Activated naive CD4-positive, alpha-beta T cell treated with anti-CD3 and anti-CD28 coated beads for 36 hours (primary cell): ENCODE measurements around the gene AP1M1. TPM values are rescaled to one million over a fixed set of nuclear protein-coding genes. Genes with fewer than 3 reads are reported as not detected.
"Not testable (repeated sequence)": the region's sequence is repeated elsewhere in the genome, so short reads cannot be mapped to it uniquely, and the experiment has no call there.

Source experiments
- CTCF ChIA-PET: fragments of 350-600 bp; sonication (Branson Sonifier 250); formaldehyde crosslinking; loops from one replicate; lab custom pipeline; 2021; ENCODE audit warnings: antibody characterized with exemption; lab: Charles Lee
- DNase-seq: peaks from one replicate; pipeline ENCODE4 v3.0.0-alpha.2; 2020
- H3K27ac Mint-ChIP-seq: one replicate; pipeline ENCODE4 v1.8.0; 2021; ENCODE audit warnings: mild to moderate bottlenecking, mixed read lengths
- H3K27me3 Mint-ChIP-seq: one replicate; pipeline ENCODE4 v1.8.0; 2021; ENCODE audit warnings: low read depth, mixed read lengths
- H3K36me3 Mint-ChIP-seq: one replicate; pipeline ENCODE4 v1.8.0; 2021; ENCODE audit warnings: low read depth, mixed read lengths
- H3K4me1 Mint-ChIP-seq: one replicate; pipeline ENCODE4 v1.8.0; 2021; ENCODE audit warnings: low read depth, mixed read lengths
- H3K4me3 Mint-ChIP-seq: one replicate; pipeline ENCODE4 v1.8.0; 2021; ENCODE audit warnings: mild to moderate bottlenecking, moderate library complexity, mixed read lengths
- H3K9me3 Mint-ChIP-seq: one replicate; pipeline ENCODE4 v1.8.0; 2021; ENCODE audit warnings: mixed read lengths
- intact Hi-C: fragments of 100-400 bp; cut with micrococcal nuclease; formaldehyde crosslinking; loops from one replicate; pipeline ENCODE4 v1.15.1; 2023
- total RNA-seq, 2 experiments: library from RNA; stranded (reverse); gene quantifications; one replicate each; pipeline ENCODE4 v1.2.3, GENCODE V29; 2021

Gene AP1M1
- total RNA-seq, 2 experiments from 2014 or later: 113 to 123 TPM

DNA sequence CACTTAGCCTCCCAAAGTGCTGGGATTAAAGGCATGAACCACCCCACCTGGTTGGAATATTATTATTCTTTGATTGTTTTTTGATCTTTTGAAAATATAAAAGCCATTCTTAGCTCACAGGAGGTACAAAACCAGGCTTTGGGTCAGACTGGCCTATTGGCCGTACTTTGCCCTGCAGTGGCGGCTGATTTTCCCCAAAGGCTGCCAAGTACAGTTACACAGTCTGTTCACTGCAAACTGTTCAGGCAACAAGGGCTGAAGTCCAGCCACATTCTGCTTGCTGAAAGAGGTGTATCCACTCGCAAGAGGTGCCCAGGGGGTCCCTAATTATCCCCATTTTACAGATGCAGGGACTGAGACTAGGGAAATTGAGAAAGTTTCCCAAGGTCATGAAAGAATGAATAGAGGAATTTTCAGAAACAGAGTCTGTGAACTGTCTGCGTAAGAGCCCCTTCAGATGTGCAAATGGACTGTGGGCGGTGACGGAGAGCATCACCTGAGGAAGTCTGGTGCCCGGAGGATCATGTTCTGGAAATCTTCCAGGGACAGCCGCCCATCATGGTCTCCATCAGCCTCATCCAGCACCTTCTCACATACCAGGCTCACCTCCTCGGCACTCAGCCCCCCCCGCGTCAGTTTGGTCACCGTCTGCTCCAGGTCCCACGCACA lies 33.4 kb upstream of the AP1M1 start:
- Mint-ChIP-seq H3K27me3 (no peaks in the 10 kb centered on the region), H3K9me3 (no peaks in the 10 kb centered on the region), H3K4me3 (no peak overlapping the region), H3K36me3 (no peaks in the 10 kb centered on the region), H3K4me1 (peaks cover 21% of the 10 kb centered on the region), H3K27ac (no peak overlapping the region)
- intact Hi-C loops: no loop called here
- CTCF ChIA-PET: interaction anchor here (1.1 kb wide), 1 partner anchor 123 kb away, joined by 5 read pairs; no protein-coding TSS in a partner anchor
- no peak for DNase-seq

DNA sequence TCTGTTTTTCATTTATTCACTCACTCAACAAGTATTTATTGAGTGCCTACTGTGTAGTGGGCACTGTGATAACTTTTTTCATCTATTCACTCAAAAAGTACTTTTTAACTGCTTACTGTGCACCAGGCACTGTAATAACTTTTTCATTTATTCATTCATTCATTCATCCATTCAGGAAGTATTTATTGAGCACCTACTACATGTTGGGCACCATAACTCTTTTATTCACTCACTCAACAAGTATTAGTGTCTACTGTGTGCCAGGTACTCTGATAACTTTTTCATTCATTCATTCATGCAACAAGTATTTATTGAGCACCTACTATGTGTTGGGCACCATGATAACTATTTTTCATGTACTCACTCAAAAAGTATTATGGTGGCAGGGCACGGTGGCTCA lies 31.3 kb upstream of the AP1M1 start:
- Mint-ChIP-seq H3K4me3 (no peak overlapping the region), H3K9me3 (no peaks in the 10 kb centered on the region), H3K27ac (no peak overlapping the region), H3K36me3 (no peaks in the 10 kb centered on the region), H3K4me1 (peaks cover 9% of the 10 kb centered on the region), H3K27me3 (no peaks in the 10 kb centered on the region)
- intact Hi-C loops: no loop called here
- CTCF ChIA-PET: no interaction called here
- no peak for DNase-seq

DNA sequence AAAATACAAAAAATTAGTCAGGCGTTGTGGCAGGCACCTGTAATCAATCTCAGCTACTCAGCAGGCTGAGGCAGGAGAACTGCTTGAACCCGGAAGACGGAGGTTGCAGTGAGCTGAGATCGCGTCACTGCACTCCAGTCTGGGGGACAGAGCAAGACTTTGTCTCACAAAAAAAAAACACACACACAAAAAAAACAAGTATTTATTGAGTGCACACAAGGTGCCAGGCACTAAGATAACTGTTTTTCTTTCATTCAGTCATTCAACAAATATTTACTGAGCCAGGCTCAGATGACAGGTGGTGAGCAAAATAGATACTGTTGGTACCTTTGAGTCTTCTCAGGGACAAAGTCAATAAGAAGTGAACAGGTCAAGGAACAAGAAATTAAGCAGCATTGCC lies 30.7 kb upstream of the AP1M1 start:
- DNase-seq: no peak

DNA sequence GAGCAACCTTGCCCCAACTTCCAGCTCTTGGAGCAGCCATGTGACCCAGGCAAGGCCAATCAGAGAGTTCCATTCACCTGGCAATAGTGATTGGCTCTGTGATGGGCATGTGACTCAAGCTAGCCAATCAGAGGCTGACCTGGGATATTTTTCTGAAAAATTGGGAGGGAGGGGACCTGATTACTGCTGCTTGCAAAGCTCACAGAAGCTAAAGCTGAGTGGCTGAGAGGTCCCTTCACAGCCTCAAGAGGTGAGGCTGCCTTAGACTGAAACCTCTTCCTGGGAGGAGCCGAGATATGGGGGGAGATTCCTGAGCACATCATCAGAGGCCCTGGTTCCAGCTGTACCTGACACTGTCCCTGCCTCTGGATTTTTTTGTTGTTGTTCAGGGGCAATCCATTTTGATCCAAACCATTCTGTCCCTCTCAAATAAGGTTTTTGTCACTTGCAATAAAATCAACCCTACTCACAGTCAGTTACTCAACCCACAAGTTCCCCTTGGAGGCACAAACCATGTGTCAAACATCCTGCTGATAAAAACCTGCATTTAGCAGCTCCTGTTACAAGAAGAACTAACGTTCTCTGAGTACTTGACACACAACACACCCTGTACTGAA lies 29.1 kb upstream of the AP1M1 start:
- no peaks in the 10 kb centered on the region for H3K9me3 Mint-ChIP-seq
- no peak overlapping the region for H3K4me3 Mint-ChIP-seq
- DNase-seq: no peak
- H3K4me1 Mint-ChIP-seq: peaks cover 4% of the 10 kb centered on the region
- CTCF ChIA-PET: interaction anchor here (0.9 to 1.1 kb wide), 2 partner anchors 9 to 127 kb away, joined by 3 to 5 read pairs; no protein-coding TSS in a partner anchor
- no peaks in the 10 kb centered on the region for H3K36me3 Mint-ChIP-seq
- H3K27me3 Mint-ChIP-seq: no peaks in the 10 kb centered on the region
- H3K27ac Mint-ChIP-seq: no peak overlapping the region
- intact Hi-C loops: no loop called here

More for the DNA sequence above, 30.7 kb upstream of the AP1M1 start:
- Mint-ChIP-seq H3K4me1 (peaks cover 4% of the 10 kb centered on the region), H3K27me3 (no peaks in the 10 kb centered on the region), H3K4me3 (no peak overlapping the region), H3K27ac (no peak overlapping the region), H3K9me3 (no peaks in the 10 kb centered on the region), H3K36me3 (no peaks in the 10 kb centered on the region)
- CTCF ChIA-PET: no interaction called here
- intact Hi-C loops: no loop called here

DNA sequence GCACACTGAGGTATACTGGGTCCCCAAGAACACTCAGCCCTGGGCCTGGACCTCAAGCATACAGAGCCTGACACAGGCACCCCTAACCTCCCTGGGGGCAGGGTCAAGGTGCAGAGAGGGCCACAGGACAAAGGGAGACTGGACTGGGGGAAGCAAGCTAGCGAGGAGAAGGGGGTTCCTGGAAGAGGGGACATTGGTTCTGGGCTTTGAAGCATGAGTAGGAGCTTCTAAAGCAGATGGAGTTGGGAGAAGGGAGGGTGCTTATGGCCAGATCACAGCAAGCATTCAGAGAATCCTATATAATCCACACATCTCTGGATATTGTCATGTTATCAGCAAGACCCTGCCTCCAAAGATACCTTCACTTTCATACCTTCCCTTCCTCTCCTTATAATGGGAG lies 27.6 kb upstream of the AP1M1 start:
- Mint-ChIP-seq H3K27me3 (no peaks in the 10 kb centered on the region), H3K36me3 (no peaks in the 10 kb centered on the region), H3K4me1 (peaks cover 4% of the 10 kb centered on the region), H3K9me3 (no peaks in the 10 kb centered on the region), H3K4me3 (no peak overlapping the region), H3K27ac (no peak overlapping the region)
- DNase-seq: no peak
- intact Hi-C loops: no loop called here
- CTCF ChIA-PET: interaction anchor here (1.0 kb wide), 1 partner anchor 249 kb away, joined by 3 read pairs; no protein-coding TSS in a partner anchor

DNA sequence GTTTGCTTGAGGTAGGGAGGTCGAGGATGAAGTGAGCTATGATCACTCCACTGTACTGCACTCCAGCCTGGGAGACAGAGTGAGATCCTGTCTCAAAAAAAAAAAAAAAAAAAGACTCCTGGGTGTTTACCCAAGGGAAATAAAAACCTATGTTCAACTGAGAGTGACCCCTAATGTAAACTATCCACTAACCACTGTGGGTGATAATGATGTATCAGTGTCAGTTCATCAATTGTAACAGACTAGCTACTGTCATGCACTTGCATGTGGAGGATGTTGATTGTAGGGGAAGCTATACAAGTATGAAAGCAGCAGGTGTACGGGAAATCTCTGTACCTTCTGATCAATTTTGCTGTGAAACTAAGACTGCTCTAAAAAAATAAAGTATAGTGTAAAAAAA lies 21.8 kb upstream of the AP1M1 start:
- no peak overlapping the region for H3K4me3 Mint-ChIP-seq
- intact Hi-C loops: no loop called here
- H3K36me3 Mint-ChIP-seq: no peaks in the 10 kb centered on the region
- no peak for DNase-seq
- H3K9me3 Mint-ChIP-seq: no peaks in the 10 kb centered on the region
- H3K27ac Mint-ChIP-seq: no peak overlapping the region
- CTCF ChIA-PET: interaction anchor here (0.6 to 1.0 kb wide), 2 partner anchors 65 to 134 kb away, joined by 3 to 5 read pairs; no protein-coding TSS in a partner anchor
- H3K27me3 Mint-ChIP-seq: no peaks in the 10 kb centered on the region
- H3K4me1 Mint-ChIP-seq: no peaks in the 10 kb centered on the region

DNA sequence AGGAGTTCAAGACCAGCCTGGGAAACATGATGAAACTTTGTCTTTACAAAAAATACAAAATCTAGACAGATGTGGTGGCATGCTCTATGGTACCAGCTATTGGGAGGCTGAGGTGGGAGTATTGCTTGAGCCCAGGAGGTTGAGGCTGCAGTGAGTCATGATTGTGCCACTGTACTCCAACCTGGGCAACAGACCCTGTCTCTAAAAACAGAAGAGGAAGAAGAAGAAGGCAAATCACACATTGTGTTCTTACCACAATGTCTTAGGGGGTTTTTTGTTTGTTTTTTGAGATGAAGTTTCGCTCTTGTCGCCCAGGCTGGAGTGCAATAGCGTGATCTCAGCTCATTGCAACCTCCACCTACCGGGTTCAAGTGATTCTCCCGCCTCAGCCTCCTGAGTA lies 18.8 kb upstream of the AP1M1 start:
- H3K4me3 Mint-ChIP-seq, intact Hi-C loops, H3K4me1 Mint-ChIP-seq, H3K27me3 Mint-ChIP-seq, DNase-seq, H3K36me3 Mint-ChIP-seq, H3K27ac Mint-ChIP-seq, H3K9me3 Mint-ChIP-seq: not testable (repeated sequence)
- CTCF ChIA-PET: interaction anchor here (0.8 to 1.6 kb wide), 2 partner anchors 34 to 137 kb away, joined by 5 to 6 read pairs; no protein-coding TSS in a partner anchor

DNA sequence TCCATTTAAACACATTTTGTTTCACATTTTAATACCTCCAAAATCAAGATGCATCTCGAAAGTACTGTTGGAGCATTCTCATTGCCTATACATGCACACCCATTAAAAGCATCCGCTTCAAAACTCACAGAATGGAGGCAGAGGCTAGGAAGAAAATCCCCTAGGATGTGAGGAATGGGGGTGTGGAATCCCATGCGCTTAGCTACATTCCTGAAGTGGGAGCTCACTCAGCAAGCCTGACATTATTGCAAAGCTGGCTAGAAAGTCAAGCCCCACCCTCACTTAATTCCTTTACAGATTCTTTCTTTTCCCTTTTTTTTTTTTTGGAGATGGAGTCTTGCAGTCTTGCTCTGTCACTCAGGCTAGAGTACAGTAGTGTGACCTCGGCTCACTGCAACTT lies 17.1 kb upstream of the AP1M1 start:
- peaks cover 10% of the 10 kb centered on the region for H3K4me1 Mint-ChIP-seq
- no peak overlapping the region for H3K27ac Mint-ChIP-seq
- no peak overlapping the region for H3K4me3 Mint-ChIP-seq
- CTCF ChIA-PET: interaction anchor here (2.0 to 3.1 kb wide), 2 partner anchors 118 to 139 kb away, joined by 12 to 29 read pairs; no protein-coding TSS in a partner anchor
- H3K36me3 Mint-ChIP-seq: peaks cover 4% of the 10 kb centered on the region
- no peak for DNase-seq
- intact Hi-C loops: no loop called here
- H3K9me3 Mint-ChIP-seq: no peaks in the 10 kb centered on the region
- no peaks in the 10 kb centered on the region for H3K27me3 Mint-ChIP-seq

DNA sequence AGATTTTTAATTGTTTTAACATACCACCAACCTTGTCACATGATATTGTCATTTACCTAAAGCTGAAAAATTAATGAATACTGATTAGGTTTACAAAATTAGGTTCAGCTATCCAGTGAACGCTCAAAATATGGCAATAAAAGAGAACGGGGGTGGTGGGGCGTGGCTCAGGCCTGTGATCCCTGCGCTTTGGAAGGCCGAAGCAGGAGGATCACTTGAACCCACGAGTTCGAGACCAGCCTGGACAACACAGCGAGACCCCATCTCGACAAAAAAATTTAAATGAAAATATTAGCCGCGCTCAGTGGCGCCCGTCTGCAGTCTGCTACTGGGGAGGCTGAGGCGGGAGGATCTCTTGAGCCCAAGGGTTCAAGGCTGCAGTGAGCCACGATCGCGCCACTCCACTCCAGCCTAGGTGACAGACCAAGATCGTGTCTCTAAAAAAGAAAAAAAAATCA lies 13.0 kb upstream of the AP1M1 start:
- H3K4me3 Mint-ChIP-seq: peak overlapping the region; percentile 98
- no peaks in the 10 kb centered on the region for H3K9me3 Mint-ChIP-seq
- intact Hi-C loops: loop anchor here (1.0 kb wide), 4 partner anchors 13 to 118 kb away; partner anchors contain the start of genes AP1M1 and RAB8A
- CTCF ChIA-PET: interaction anchor here (0.8 to 3.3 kb wide), 15 partner anchors 11 to 771 kb away, joined by 3 to 33 read pairs (median 6); partner anchors contain the start of genes AP1M1 and CIB3
- H3K27me3 Mint-ChIP-seq: no peaks in the 10 kb centered on the region
- peaks cover 32% of the 10 kb centered on the region for H3K4me1 Mint-ChIP-seq
- H3K36me3 Mint-ChIP-seq: peaks cover 12% of the 10 kb centered on the region
- DNase-seq: no peak
- peak overlapping the region; percentile 95 for H3K27ac Mint-ChIP-seq

DNA sequence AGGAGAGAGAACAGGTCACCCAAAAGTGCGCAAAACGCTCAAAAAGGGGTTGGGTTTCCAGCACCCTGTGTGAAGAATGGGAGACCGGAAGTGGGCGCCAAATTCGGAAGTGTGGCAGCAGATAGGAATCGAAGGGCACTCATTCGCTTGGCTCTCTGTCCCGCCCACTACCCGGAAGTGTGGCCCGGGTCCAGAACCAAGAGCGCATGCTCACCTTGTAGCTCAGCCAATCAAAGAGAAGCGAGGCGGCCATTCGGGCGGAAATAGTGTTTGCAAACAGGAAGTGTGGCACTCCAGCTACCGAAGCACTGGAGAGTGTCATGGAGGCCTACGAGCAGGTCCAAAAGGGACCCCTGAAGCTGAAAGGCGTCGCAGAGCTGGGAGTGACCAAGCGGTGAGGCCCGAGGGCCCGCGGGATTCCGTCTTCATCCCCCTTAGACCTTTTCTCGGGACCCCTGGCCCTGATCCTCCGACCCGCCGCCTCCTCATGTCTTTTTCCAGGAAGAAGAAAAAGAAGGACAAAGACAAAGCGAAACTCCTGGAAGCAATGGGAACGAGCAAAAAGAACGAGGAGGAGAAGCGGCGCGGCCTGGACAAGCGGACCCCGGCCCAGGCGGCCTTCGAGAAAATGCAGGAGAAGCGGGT lies 12.5 kb upstream of the AP1M1 start, which contains the start of gene FAM32A:
FAM32A (plus strand) TSS at position 288 of the 645 bp plus-strand sequence; CDS start at position 321, 33 bp downstream.
- Mint-ChIP-seq H3K27ac (peak within 1 kb of the TSS; percentile 95), H3K27me3 (no peaks in the 10 kb centered on the region), H3K4me1 (peaks cover 32% of the 10 kb centered on the region), H3K36me3 (peaks cover 12% of the 10 kb centered on the region), H3K9me3 (no peaks in the 10 kb centered on the region), H3K4me3 (peak within 1 kb of the TSS; percentile 98)
- peak; percentile 100 for DNase-seq
- intact Hi-C loops: loop anchor here (1.0 kb wide), 4 partner anchors 12 to 119 kb away; partner anchors contain the start of genes AP1M1 and RAB8A
- CTCF ChIA-PET: interaction anchor here (0.6 to 3.3 kb wide), 21 partner anchors 11 to 1113 kb away, joined by 3 to 33 read pairs (median 5); partner anchors contain the start of genes AP1M1 and CIB3

DNA sequence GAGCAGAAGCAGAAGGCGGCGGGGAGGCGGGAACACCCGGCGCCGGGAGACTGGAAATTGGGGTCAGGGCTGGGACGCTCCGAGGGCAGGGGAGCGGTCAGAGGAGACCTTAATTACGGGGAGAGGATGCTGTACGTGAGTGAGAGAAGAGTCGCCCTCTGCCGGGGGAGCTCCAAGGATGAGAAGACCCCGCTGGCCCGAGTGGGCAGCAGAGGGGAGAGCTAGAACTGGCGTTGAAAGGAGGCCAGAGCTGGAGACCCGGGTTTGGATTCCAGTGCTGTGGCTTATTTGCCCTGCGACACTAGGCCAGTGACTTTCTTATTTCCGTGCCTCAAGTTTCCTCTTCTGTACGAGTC lies 12.0 kb upstream of the AP1M1 start:
- no peaks in the 10 kb centered on the region for H3K27me3 Mint-ChIP-seq
- DNase-seq: peak; percentile 69
- peak overlapping the region; percentile 95 for H3K27ac Mint-ChIP-seq
- peaks cover 32% of the 10 kb centered on the region for H3K4me1 Mint-ChIP-seq
- CTCF ChIA-PET: interaction anchor here (0.6 to 3.3 kb wide), 18 partner anchors 11 to 1113 kb away, joined by 3 to 33 read pairs (median 5); partner anchors contain the start of genes AP1M1 and CIB3
- H3K36me3 Mint-ChIP-seq: peaks cover 12% of the 10 kb centered on the region
- H3K4me3 Mint-ChIP-seq: peak overlapping the region; percentile 98
- H3K9me3 Mint-ChIP-seq: no peaks in the 10 kb centered on the region
- intact Hi-C loops: loop anchor here (1.0 kb wide), 4 partner anchors 12 to 119 kb away; partner anchors contain the start of genes AP1M1 and RAB8A

DNA sequence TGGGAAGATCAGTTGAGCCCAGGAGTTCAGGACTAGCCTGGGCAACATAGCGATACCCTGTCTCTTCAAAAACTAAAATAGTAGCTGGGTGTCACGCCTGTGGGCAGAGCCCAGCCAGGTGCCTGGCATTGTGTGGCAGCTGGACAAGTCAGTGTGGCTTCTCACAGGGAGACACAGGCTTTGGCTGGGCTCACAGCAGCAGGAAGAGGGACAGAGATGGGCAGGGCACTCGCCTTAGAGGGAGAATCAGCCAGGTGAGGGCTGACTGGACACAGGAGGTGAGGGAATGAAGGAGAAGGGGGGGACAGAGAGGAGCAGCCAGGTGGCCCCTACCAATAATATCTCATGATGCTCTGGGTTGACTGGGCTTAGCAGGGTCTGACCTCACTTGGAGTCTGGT lies 9.2 kb upstream of the AP1M1 start:
- no peak overlapping the region for H3K27ac Mint-ChIP-seq
- H3K9me3 Mint-ChIP-seq: no peaks in the 10 kb centered on the region
- H3K4me1 Mint-ChIP-seq: peaks cover 28% of the 10 kb centered on the region
- CTCF ChIA-PET: interaction anchor here (1.0 to 1.1 kb wide), 2 partner anchors 70 to 78 kb away, joined by 3 to 4 read pairs; no protein-coding TSS in a partner anchor
- no peak for DNase-seq
- H3K4me3 Mint-ChIP-seq: no peak overlapping the region
- H3K27me3 Mint-ChIP-seq: no peaks in the 10 kb centered on the region
- peaks cover 19% of the 10 kb centered on the region for H3K36me3 Mint-ChIP-seq
- intact Hi-C loops: no loop called here
